ENCODE measurements around the gene LIMA1. TPM values are rescaled to one million over a fixed set of nuclear protein-coding genes. Genes with fewer than 3 reads are reported as not detected.
A peak's percentile ranks its signal among the peaks of the same experiment; 100 is the strongest.
"Not testable (repeated sequence)": the region's sequence is repeated elsewhere in the genome, so short reads cannot be mapped to it uniquely, and the experiment has no call there.

LIMA1 gene
- total RNA-seq, 1 donor from 2014 or later, result 11.8 TPM

- ATAC-seq (ENCODE audit: poor library complexity) (no peak), DNase-seq (no peak)
- intact Hi-C loops (cut with DNase I), result no loop called here
These were observed 52.0 kb downstream of the LIMA1 start for GRCh38 chr12:50231346-50231745.

GRCh38 chr12:50230217-50230616 lies 53.1 kb downstream of the LIMA1 start:
- ATAC-seq (ENCODE audit: poor library complexity) (no peak), DNase-seq (no peak)
- intact Hi-C loops (cut with DNase I), result no loop called here

GRCh38 chr12:50224026-50224692 lies 59.2 kb downstream of the LIMA1 start:
- no peak for DNase-seq
- ATAC-seq (ENCODE audit: poor library complexity), result no peak
- intact Hi-C loops (cut with DNase I), result no loop called here

- DNase-seq (peak; percentile 53), ATAC-seq (ENCODE audit: poor library complexity) (peak; percentile 89)
- intact Hi-C loops (cut with DNase I), result no loop called here
These were observed 61.0 kb downstream of the LIMA1 start for GRCh38 chr12:50222275-50222783.

- no peak for DNase-seq
- intact Hi-C loops (cut with DNase I), result no loop called here
- peak; percentile 77 for ATAC-seq (ENCODE audit: poor library complexity)
These were observed 61.9 kb downstream of the LIMA1 start for GRCh38 chr12:50221228-50222008.

- DNase-seq (no peak), ATAC-seq (ENCODE audit: poor library complexity) (peak; percentile 47)
- intact Hi-C loops (cut with DNase I), result no loop called here
These were observed 62.8 kb downstream of the LIMA1 start for GRCh38 chr12:50220363-50220995.

GRCh38 chr12:50219544-50219943 lies 63.8 kb downstream of the LIMA1 start:
- DNase-seq (no peak), ATAC-seq (ENCODE audit: poor library complexity) (no peak)
- intact Hi-C loops (cut with DNase I), result loop anchor here (10.0 kb wide), 1 partner anchor 95 kb away; no protein-coding TSS in a partner anchor

- not testable (repeated sequence) for DNase-seq; ATAC-seq (ENCODE audit: poor library complexity)
- intact Hi-C loops (cut with DNase I), result loop anchor here (10.0 kb wide), 1 partner anchor 96 kb away; no protein-coding TSS in a partner anchor
These were observed 64.3 kb downstream of the LIMA1 start for GRCh38 chr12:50219001-50219400.

- intact Hi-C loops (cut with DNase I), result loop anchor here (10.0 kb wide), 1 partner anchor 96 kb away; no protein-coding TSS in a partner anchor
- no peak for ATAC-seq (ENCODE audit: poor library complexity)
These were observed 64.9 kb downstream of the LIMA1 start for GRCh38 chr12:50218386-50218785.

GRCh38 chr12:50217202-50217601 lies 66.1 kb downstream of the LIMA1 start:
- no peak for DNase-seq
- intact Hi-C loops (cut with DNase I), result loop anchor here (10.0 kb wide), 1 partner anchor 98 kb away; no protein-coding TSS in a partner anchor
- ATAC-seq (ENCODE audit: poor library complexity), result no peak

More at GRCh38 chr12:50218386-50218785, 64.9 kb downstream of the LIMA1 start:
- DNase-seq, result no peak

GRCh38 chr12:50215033-50215432 lies 68.3 kb downstream of the LIMA1 start:
- intact Hi-C loops (cut with DNase I), result loop anchor here (10.0 kb wide), 1 partner anchor 100 kb away; no protein-coding TSS in a partner anchor
- DNase-seq, result no peak
- ATAC-seq (ENCODE audit: poor library complexity), result no peak

- intact Hi-C loops (cut with DNase I), result loop anchor here (10.0 kb wide), 1 partner anchor 101 kb away; no protein-coding TSS in a partner anchor
- DNase-seq (no peak), ATAC-seq (ENCODE audit: poor library complexity) (no peak)
These were observed 69.3 kb downstream of the LIMA1 start for GRCh38 chr12:50214018-50214417.

- intact Hi-C loops (cut with DNase I), result loop anchor here (10.0 kb wide), 1 partner anchor 101 kb away; no protein-coding TSS in a partner anchor
- DNase-seq (no peak), ATAC-seq (ENCODE audit: poor library complexity) (no peak)
These were observed 69.9 kb downstream of the LIMA1 start for GRCh38 chr12:50213439-50213838.

GRCh38 chr12:50212071-50212467 lies 71.3 kb downstream of the LIMA1 start:
- DNase-seq (no peak), ATAC-seq (ENCODE audit: poor library complexity) (no peak)
- intact Hi-C loops (cut with DNase I), result loop anchor here (10.0 kb wide), 1 partner anchor 103 kb away; no protein-coding TSS in a partner anchor

- intact Hi-C loops (cut with DNase I), result loop anchor here (10.0 kb wide), 1 partner anchor 103 kb away; no protein-coding TSS in a partner anchor
- peak; percentile 27 for ATAC-seq (ENCODE audit: poor library complexity)
These were observed 71.8 kb downstream of the LIMA1 start for GRCh38 chr12:50211392-50212070.

GRCh38 chr12:50207424-50207823 lies 75.9 kb downstream of the LIMA1 start:
- ATAC-seq (ENCODE audit: poor library complexity) (no peak), DNase-seq (no peak)
- intact Hi-C loops (cut with DNase I), result no loop called here

More at GRCh38 chr12:50211392-50212070, 71.8 kb downstream of the LIMA1 start:
- DNase-seq, result no peak

GRCh38 chr12:50205648-50206047 lies 77.7 kb downstream of the LIMA1 start:
- intact Hi-C loops (cut with DNase I), result no loop called here
- no peak for ATAC-seq (ENCODE audit: poor library complexity)

GRCh38 chr12:50203691-50204090 lies 79.6 kb downstream of the LIMA1 start:
- DNase-seq, result no peak
- intact Hi-C loops (cut with DNase I), result no loop called here
- ATAC-seq (ENCODE audit: poor library complexity), result no peak

More at GRCh38 chr12:50205648-50206047, 77.7 kb downstream of the LIMA1 start:
- no peak for DNase-seq

All from Right ventricle myocardium superior (tissue), 1 donor.